ENCODE data around the gene TMEM26. TPM values are rescaled to one million over a fixed set of nuclear protein-coding genes. Genes with fewer than 3 reads are reported as not detected.

The TMEM26 gene
- total RNA-seq, 1 experiment from 2014 or later, result 1.6 TPM

- no peak for TF ChIP-seq STAT6 (CRISPR knock-in tag; conservative IDR thresholded peaks at IDR 0.05; ENCODE audit: low read depth)
- no peak for TF ChIP-seq E2F4 (CRISPR knock-in tag; IDR thresholded peaks at IDR 0.05; ENCODE audit: borderline replicate concordance, low read depth)
- TF ChIP-seq NFE2L1 (CRISPR knock-in tag; IDR thresholded peaks at IDR 0.05), result no peak
- TF ChIP-seq ZMAT4 (CRISPR knock-in tag; IDR thresholded peaks at IDR 0.05), result no peak
These were observed 23.3 kb upstream of the TMEM26 start (continued) for GRCh38 chr10:61476529-61476928.

GRCh38 chr10:61475449-61475873 lies 22.3 kb upstream of the TMEM26 start:
- ATAC-seq (no peak), DNase-seq (ENCODE audit: low spot score) (no peak)
- POLR2A ChIA-PET, result no interaction called here
- Mint-ChIP-seq H3K27ac (no peak overlapping the region), H3K36me3 (no peaks in the 10 kb centered on the region), H3K27me3 (ENCODE audit: low read depth) (no peaks in the 10 kb centered on the region), H3K4me3 (no peak overlapping the region), H3K4me1 (peaks cover 25% of the 10 kb centered on the region), H3K9me3 (peaks cover 4% of the 10 kb centered on the region; the same call in 1 of the 2 replicates)
- CTCF ChIA-PET, result no interaction called here
- TF ChIP-seq TCF7 (CRISPR knock-in tag; IDR thresholded peaks at IDR 0.05; ENCODE audit: low read depth) (no peak), FOXP4 (CRISPR knock-in tag; IDR thresholded peaks at IDR 0.05) (no peak), AFF4 (CRISPR knock-in tag; IDR thresholded peaks at IDR 0.05; ENCODE audit: borderline replicate concordance) (no peak), NR1H2 (CRISPR knock-in tag; IDR thresholded peaks at IDR 0.05) (no peak), GRHL2 (CRISPR knock-in tag; IDR thresholded peaks at IDR 0.05; ENCODE audit: insufficient replicate concordance, severe bottlenecking) (no peak), RELA (CRISPR knock-in tag; IDR thresholded peaks at IDR 0.05; ENCODE audit: borderline replicate concordance) (no peak), ZNF121 (CRISPR knock-in tag; IDR thresholded peaks at IDR 0.05) (no peak), NFE2L1 (CRISPR knock-in tag; IDR thresholded peaks at IDR 0.05) (no peak), USF2 (CRISPR knock-in tag; IDR thresholded peaks at IDR 0.05) (no peak)
